Skin epidermis (tissue), 12 donors: ENCODE data around the gene SLC25A26.
A peak's percentile ranks its signal among the peaks of the same experiment; 100 is the strongest.
"Not testable (repeated sequence)": the region's sequence is repeated elsewhere in the genome, so short reads cannot be mapped to it uniquely, and the experiment has no call there.

ENCODE experiments used
- H3K27ac ChIP-seq, 21 experiments: fragments of 200-600 bp; sonication (generic) in 11 of 21; one replicate each; pipeline ENCODE4 v1.5.0; 2020; ENCODE audit warnings: mild to moderate bottlenecking in 3 of 21, inconsistent platforms in 2 of 21, moderate library complexity in 2 of 21
- H3K4me3 ChIP-seq, 7 experiments: fragments of 200-600 bp; sonication (generic) in 2 of 7; one replicate each; pipeline ENCODE4 v1.5.0; 2020; ENCODE audit warnings: inconsistent platforms in 2 of 7, mild to moderate bottlenecking in 2 of 7, moderate library complexity in 1 of 7

Gene SLC25A26

DNA sequence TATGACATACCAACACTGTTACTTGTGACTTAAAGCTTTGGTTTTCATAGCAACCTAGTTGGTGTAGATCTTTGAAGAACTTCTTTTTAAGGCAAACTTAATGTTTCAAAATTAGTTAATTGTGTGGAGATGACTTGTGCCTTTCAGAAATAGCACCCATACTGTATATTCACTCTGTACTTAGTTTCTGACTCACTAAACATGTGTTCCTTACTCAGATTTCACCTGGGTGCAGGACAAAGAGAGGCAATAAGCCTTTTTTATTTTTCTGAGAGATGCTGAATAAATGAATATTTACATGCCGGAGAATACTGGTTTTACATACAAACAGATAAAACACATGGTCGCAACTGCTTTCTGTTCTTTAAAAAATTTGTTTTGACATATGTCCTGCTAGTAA lies 44.8 kb downstream of the SLC25A26 start:
- H3K27ac ChIP-seq: no peak overlapping the region

DNA sequence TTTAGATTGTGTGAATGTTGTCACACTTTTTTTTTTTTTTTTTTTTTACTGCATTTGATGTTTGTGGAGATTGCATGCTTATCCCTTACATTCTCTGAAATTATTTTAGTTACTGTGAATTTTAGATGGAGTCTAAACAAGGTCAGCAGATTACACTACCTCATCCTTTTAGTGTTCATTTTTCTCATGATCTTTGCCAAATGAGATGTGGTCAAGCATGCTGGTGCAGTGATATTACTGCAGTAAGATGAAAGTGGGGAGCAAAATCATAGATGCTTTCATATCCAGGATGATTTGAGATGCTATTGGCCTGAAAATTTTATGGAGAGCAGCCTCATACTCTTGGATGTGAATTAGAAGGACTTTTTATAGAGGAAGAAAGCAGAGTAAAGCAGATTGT lies 45.8 kb downstream of the SLC25A26 start:
- Histone ChIP-seq H3K4me3 (no peak overlapping the region), H3K27ac (no peak overlapping the region)

More for the DNA sequence above, 44.8 kb downstream of the SLC25A26 start:
- no peak overlapping the region for H3K4me3 ChIP-seq

DNA sequence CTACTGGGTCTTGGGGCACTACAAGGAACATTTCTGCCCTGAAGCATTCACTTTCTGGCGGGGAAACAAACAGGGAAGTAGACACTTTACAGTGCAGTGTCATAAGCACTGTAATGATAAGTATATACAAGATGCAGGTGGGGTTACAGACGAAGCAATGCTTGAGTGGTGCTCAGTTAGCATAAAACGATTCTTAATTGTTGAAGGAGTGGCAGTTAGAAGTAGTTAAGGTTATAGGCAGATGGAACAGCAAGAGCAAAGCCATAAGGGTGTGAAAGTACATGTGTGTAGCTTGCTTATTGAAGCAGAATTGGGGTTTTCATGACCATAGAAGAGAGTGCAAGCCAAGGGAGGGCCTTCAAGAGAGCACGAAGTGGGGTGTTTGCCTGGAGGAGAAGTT lies 46.2 kb downstream of the SLC25A26 start:
- Histone ChIP-seq H3K4me3 (no peak overlapping the region), H3K27ac (no peak overlapping the region)

DNA sequence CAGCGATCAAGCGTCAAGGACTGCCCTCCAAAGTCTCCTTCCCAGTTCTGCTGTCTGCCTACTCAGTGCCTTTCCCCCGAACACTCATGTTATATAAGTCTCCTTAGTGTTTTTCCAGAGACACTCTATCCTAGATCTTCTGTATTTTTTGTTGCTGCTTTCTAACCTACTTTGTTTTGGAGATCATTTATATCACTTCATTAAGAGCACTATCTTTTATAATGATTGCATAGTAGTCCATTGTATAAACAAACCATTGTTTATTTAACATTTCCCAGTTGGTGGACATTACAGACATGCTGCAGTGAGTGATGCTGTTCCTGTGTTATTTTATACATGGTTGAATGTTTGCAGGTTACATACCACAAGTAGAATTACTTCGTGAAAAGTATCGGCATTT lies 47.1 kb downstream of the SLC25A26 start:
- H3K27ac ChIP-seq: no peak overlapping the region
- no peak overlapping the region for H3K4me3 ChIP-seq

DNA sequence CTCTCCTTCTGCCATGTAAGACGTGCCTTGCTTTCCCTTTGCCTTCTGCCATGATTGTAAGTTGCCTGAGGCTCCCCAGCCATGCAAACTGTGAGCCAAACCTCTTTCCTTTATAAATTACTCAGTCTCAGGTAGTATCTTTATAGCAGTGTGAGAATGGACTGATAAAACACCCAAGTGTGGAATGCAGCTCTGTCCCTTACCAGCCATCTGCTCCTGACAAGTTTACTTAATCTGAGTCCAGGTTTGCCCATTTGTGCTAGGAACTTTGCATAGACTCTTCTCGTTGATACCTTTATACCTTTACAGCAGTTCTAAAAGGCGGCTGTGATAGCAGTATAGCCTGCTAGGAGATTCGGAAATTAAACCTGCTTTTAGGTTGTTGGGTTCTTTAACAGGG lies 48.1 kb downstream of the SLC25A26 start:
- Histone ChIP-seq H3K4me3 (no peak overlapping the region), H3K27ac (no peak overlapping the region)

DNA sequence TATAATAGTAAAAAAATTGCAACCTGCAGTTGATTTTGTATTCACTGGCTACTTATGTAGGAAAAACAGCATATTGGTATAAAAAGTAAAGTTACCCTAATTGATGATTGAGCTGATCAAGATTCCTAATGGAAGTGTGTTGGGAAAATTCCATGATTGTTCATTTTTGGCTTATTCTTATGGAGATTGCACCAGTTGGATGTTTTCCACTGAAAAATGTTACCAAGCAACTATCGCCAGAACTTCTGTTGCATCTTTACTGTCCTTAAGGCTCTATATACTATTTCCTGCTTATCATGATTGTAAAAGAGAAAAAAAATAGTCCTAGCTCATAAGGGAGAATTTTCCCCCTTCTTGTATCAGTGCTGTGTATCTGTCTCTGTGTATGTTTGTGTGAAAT lies 48.6 kb downstream of the SLC25A26 start:
- H3K4me3 ChIP-seq: no peak overlapping the region
- no peak overlapping the region for H3K27ac ChIP-seq

DNA sequence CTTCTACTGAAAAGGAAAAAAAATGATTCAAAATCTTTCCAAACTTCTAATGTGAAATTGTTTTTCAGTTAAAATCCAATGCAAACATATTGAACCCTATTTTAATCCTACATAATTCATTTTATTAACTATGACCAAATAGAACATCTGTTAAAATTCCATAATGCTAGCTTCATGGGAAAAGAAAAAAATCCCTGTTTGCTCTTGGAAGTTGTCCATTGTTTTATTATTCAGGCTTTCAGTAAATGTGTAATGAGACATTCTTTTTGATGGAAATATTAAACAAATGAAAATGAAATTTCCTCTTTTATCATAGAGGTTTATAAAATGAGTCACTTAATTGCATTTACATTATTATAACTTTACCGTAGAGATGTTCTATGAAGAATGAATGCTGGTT lies 49.5 kb downstream of the SLC25A26 start:
- no peak overlapping the region for H3K4me3 ChIP-seq

DNA sequence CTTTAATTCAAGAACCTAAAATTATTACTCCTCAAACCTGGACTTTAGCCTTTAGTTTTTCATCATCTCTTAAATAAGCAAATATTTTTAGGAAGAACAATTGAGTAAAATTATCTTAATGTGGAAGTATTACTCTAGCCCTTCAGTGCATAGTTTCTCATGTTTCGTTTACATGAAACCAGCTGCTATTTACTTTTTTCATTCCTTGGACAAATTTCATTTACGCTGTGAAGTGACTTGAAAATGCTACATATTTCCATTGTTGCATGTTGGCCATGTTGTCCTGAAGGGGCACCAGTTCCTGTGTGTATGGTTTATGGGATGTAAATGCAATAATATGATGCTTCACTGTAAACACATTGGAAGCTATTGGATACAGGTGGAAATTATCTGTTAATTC lies 49.9 kb downstream of the SLC25A26 start:
- Histone ChIP-seq H3K27ac (no peak overlapping the region), H3K4me3 (no peak overlapping the region)

More for the DNA sequence above, 49.5 kb downstream of the SLC25A26 start:
- H3K27ac ChIP-seq: no peak overlapping the region

DNA sequence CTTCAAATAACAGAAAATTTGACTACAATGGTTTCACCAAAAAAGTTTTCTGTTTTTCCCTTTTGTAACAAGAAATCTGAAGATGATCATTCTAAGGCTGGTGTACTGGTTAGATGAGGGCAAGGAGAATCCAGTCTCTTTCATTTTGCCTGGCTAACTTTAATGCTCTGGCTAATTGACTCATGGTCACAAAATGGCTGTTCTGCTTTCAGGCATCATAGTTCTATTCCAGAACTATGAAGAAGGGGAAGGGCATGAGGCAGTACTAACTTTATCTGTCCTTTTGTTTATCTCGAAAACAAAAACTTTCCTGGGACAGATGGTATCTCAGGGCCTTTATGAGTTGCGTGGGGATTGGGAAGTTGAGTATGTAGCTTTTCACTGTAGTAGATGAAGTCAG lies 50.4 kb downstream of the SLC25A26 start:
- Histone ChIP-seq H3K27ac (no peak overlapping the region), H3K4me3 (no peak overlapping the region)

DNA sequence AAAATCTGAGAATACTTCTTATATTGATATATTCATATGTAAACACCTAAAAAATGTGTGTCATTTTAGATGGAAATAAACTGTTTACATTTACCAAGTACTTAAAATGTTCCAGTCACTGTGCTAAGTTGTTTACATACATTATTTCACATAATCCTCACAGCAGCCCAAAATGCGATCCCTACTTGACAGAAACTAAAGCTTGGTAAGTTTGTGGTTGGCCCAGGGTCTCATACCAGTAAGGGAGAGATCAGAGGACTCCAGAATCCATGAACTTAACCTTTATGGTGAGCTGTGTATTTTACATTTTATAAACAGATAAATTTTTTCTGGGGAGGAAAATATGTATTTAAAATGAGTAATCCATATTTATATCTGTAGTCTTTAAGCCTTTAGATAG lies 51.2 kb downstream of the SLC25A26 start:
- H3K27ac ChIP-seq: no peak overlapping the region
- no peak overlapping the region for H3K4me3 ChIP-seq

DNA sequence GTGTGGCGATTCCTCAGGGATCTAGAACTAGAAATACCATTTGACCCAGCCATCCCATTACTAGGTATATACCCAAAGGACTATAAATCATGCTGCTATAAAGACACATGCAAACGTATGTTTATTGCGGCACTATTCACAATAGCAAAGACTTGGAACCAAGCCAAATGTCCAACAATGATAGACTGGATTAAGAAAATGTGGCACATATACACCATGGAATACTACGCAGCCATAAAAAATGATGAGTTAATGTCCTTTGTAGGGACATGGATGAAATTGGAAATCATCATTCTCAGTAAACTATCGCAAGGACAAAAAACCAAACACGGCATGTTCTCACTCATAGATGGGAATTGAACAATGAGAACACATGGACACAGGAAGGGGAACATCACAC lies 54.0 kb downstream of the SLC25A26 start:
- not testable (repeated sequence) for H3K27ac ChIP-seq, H3K4me3 ChIP-seq

DNA sequence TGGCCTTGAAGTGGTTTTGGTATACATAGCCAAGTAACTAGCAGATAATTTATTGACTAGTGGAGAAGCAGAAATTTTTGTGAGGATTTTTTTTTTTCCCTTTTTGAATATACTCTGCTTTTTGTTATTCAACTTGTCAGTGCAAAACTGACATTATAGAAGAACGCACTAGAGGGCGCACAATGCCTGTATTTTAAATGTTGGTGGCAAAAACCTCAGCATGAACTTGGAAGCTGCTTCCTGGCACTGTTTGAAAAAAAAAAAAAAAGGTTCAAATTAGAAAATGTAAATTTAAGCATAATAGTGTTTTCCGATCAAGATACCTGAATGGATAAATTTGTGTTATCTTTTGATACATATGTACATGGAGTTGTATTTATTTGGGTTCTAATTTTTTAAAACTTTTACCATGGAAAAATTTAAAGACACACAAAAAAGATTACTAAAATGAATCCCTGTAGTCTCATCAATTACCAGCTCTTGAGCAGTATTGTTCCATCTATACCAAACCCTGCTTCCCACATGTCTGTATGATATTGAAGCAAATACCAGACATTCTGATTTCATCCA lies 56.0 kb downstream of the SLC25A26 start:
- H3K27ac ChIP-seq: no peak overlapping the region
- no peak overlapping the region for H3K4me3 ChIP-seq

DNA sequence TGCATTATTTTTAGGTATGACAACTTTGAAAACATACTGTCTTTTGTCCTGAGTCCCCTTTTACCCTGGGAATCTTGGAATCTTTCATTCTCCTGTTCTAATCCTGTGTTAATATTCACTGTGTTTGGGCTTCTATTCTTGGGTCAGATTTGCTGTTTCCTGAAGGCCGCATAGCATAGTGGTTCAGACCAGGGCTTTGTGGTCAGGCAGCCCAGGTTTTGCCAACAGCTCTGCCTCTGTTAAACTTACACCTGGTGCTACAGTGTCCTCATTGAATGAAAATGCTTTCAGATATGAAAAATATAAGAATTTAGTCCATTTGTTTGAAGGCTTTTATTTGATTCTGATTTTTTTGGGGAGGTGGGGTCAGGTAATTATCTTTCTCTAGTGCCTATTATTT lies 58.4 kb downstream of the SLC25A26 start:
- no peak overlapping the region for H3K4me3 ChIP-seq
- H3K27ac ChIP-seq: no peak overlapping the region

DNA sequence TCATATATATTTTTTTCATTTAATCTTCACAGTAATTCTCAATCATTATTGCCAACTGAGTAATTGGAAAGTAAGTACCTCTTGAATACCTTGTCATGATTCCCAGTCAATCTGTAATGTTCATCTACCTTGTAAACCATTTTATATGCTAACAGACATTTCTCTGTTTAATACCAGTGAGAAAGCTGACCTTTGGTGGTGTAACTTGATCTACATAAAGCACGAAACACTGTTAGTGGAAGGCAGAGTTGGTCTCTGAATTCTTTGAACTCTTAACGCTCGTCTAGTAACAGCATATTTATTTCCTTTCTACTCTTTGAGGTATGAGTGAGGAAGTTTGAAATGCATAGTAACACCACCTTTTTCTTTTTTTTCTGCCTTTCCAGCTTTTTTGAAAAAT lies 59.5 kb downstream of the SLC25A26 start:
- Histone ChIP-seq H3K27ac (no peak overlapping the region), H3K4me3 (no peak overlapping the region)

DNA sequence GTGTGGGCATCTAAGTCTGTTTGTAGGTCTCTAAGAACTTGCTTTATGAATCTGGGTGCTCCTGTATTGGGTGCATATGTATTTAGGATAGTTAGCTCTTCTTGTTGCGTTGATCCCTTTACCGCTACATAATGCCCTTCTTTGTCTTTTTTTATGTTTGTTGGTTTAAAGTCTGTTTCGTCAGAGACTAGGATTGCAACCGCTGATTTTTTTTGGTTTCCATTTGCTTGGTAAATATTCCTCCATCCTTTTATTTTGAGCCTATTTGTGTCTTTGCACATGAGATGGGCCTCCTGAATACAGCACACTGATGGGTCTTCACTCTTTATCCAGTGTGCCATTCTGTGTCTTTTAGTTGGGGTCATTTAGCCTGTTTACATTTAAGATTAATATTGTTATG lies 71.1 kb downstream of the SLC25A26 start:
- not testable (repeated sequence) for H3K4me3 ChIP-seq, H3K27ac ChIP-seq

DNA sequence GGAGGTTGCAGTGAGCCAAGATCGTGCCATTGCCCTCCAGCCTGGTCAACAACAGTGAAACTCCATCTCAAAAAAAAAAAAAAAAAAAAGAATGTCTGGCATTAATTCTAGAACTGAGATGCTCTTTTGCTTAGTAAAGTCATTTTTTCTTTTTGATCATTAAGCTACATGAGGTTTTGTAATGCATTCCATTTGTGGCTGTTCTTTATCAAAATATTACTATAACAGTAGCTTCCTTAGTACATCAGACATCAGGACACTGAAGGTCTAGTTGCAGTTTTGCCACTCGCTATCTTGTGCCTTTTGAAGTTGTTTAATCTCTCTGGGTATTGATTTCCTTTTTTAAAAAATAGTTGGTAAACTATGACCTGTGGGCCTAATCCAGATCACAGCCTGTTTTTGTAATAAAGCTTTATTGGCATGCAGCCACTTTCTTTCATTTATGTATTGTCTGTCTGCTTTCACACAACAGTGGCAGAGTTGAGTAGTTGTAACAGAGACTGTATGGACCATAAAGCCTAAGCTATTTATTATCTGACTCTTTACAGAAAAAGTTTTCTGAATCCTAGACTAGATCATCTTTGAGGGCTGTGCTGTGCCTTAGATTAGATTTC lies 76.6 kb downstream of the SLC25A26 start:
- Histone ChIP-seq H3K27ac (peak overlapping the region in 10 of 21 experiments; percentile 5 to 72 (median 34)), H3K4me3 (no peak overlapping the region)

DNA sequence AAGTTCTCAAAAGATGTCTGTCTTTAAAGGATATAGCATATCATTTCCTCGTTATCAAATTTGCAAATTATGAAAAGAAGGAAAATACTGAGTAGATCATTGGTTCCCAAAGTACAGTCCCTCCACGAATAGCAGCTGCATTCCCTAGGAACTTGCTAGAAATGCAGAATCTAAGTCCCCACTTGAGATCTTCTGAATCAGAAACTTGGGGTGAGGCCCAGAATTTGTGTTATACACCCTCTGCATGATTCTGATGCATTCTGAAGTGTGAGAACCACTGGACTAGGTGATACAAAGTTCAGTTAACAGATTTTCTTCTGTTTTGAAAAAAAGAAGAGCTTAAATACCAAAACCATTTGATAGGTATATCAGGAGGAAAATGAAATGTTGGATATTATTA lies 77.1 kb downstream of the SLC25A26 start:
- peak overlapping the region in 10 of 21 experiments; percentile 5 to 72 (median 34) for H3K27ac ChIP-seq
- H3K4me3 ChIP-seq: no peak overlapping the region

DNA sequence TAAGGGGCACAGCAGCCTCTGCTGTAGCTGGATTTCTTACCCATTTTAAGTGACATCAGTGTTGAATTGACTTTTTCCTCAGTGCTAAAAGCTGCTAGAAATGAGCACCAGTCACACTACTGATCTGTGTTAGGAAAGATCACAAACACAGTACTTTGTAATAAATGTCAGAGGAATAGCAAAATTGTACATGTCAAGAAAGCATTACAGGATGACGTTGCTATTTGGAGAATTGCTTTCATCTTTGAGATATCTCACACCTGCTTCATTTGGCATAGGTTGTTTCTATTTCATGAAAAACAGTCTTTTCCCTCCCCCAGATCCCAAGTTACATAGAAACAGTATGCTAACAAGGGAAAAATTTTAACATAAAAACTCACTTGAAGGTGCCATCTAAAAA lies 77.8 kb downstream of the SLC25A26 start:
- H3K27ac ChIP-seq: peak overlapping the region in 6 of 21 experiments; percentile 26 to 72 (median 44)

DNA sequence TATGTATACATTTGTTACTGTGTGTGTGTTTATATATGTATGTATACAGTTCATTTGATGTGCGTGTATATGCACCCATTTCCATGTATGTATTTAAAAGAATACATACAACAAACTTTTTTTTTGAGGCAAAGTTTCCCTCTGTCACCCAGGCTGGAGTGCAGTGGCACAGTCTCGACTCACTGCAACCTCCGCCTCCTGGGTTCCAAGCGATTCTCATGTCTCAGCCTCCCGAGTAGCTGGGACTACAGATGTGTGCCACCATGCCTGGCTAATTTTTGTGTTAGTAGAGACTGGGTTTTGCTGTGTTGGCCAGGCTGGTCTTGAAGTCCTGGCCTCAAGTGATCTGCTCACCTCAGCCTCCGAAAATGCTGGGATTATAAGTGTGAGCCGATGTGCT lies 78.3 kb downstream of the SLC25A26 start:
- peak overlapping the region in 5 of 21 experiments; percentile 26 to 72 (median 44) for H3K27ac ChIP-seq
- H3K4me3 ChIP-seq: not testable (repeated sequence)

More for the DNA sequence above, 77.8 kb downstream of the SLC25A26 start:
- H3K4me3 ChIP-seq: no peak overlapping the region

DNA sequence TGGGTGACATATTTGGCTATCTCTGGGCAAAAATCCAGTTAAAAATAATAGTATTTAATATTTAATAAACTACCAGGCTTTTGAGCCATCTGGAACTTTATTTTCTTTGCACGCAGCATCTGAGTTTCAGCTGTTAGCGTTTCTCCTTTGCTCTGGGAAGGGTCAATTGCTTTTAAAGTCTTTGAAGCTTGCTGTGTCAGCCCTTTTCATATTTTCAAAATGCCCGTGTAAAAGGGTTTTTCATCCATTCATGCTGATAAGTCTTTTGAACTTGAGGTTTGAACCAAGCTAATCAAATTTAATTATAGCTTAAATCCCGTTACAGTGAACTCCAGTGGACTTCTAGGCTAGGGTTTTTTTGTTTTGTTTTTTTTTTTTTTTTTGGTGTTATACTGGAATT lies 79.1 kb downstream of the SLC25A26 start:
- peak overlapping the region in 1 of 21 experiments; percentile 33 for H3K27ac ChIP-seq
- no peak overlapping the region for H3K4me3 ChIP-seq

DNA sequence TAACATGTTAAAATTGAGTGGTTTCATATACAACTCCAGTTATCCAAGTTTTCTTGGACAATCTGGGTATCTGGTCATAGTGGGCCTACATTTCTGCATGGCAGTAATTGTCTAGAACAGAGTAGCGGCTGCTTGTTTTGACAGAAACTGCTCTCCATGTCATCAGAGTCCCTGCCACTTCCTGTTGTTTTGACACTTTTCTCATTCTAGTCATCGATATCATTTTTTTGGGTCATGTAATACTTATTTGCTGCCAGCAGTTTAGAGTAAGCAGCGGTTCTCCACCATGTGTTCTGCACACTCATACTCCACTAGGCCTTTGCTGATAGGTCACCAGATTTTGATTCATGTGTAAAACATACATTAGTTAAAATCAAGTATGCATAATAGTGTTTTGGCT lies 81.5 kb downstream of the SLC25A26 start:
- H3K4me3 ChIP-seq: no peak overlapping the region
- H3K27ac ChIP-seq: peak overlapping the region in 15 of 21 experiments; percentile 23 to 94 (median 65)

DNA sequence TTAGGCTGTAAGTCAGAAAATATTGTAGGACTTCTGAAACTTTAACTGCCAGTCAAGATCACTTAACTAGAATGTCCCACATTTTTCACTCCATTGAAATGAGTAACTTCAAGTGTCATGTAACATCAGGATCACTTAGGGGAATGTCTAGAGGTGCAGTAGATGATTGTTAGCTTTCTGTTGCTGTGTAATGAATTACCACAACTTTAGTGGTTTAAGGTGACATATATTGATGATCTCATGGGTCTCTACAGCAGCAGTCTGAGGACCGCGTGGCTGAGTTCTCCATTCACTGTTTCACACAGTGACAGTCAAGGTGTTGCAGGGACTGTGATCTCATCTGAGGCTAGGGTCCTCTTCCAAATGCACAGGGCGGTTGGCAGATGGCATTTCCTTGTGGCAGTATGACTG lies 82.7 kb downstream of the SLC25A26 start:
- Histone ChIP-seq H3K4me3 (no peak overlapping the region), H3K27ac (peak overlapping the region in 14 of 21 experiments; percentile 23 to 94 (median 71))
